GM12878 (cell line): ENCODE data around the gene MACROD2. TPM values are rescaled to one million over a fixed set of nuclear protein-coding genes. Genes with fewer than 3 reads are reported as not detected.

Experiments
- ATAC-seq: fragments of 200-7000 bp; cut with Tn5 transposase; 3 replicates; pipeline ENCODE4 v1.9.1; 2020; ENCODE audit warnings: mild to moderate bottlenecking, moderate library complexity
- BruUV-seq: library from RNA; stranded (reverse); fragments of 400-500 nt; replicated peaks from 2 replicates; lab custom pipeline; 2021; lab: Mats Ljungman, UMichigan
- CTCF ChIA-PET: fragments of 300-600 bp; sonication (Branson Sonifier 250); formaldehyde crosslinking; extraction: SDS; loops from one replicate; lab custom pipeline; 2021; ENCODE audit warnings: inconsistent platforms; lab: Yijun Ruan, JAX
- POLR2A ChIA-PET: fragments of 350-600 bp; formaldehyde crosslinking; extraction: SDS; loops from one replicate; lab custom pipeline; 2021; ENCODE audit warnings: inconsistent platforms; lab: Charles Lee
- RAD21 ChIA-PET: fragments of 300-600 bp; sonication (Branson Sonifier 250); formaldehyde crosslinking; loops from one replicate; lab custom pipeline; 2023; ENCODE audit warnings: antibody characterized with exemption; ENCODE audit not compliant: unreplicated experiment; lab: Charles Lee
- SMC1A ChIA-PET: fragments of 300-600 bp; sonication (Branson Sonifier 250); formaldehyde crosslinking; loops from one replicate; lab custom pipeline; 2023; ENCODE audit not compliant: unreplicated experiment, uncharacterized antibody; lab: Charles Lee
- DNase-seq: peaks from one replicate; pipeline ENCODE4 v3.0.0-alpha.2; 2011; ENCODE audit warnings: low read depth, low spot score
- FAIRE-seq: peaks from 3 replicates; lab custom pipeline; 2011; peaks lifted over from hg19 to GRCh38; lab: Jason Lieb, UNC
- H2AFZ ChIP-seq: 2 replicates; pipeline ENCODE4 v1.6.0; 2011; ENCODE audit warnings: low read depth, low read length, control low read depth; ENCODE audit not compliant: control insufficient read depth
- H3K27ac ChIP-seq: 2 replicates; pipeline ENCODE4 v1.5.1; 2011; ENCODE audit warnings: control low read depth; ENCODE audit not compliant: control insufficient read depth, insufficient read depth
- H3K27me3 ChIP-seq, 2 experiments: replicated peaks in 1 of 2; 2 replicates each; pipeline versions ENCODE4 v1.6.0 to v1.6.1; 2011; ENCODE audit warnings: low read length in 1 of 2; ENCODE audit not compliant: control insufficient read depth in 2 of 2, insufficient read depth in 2 of 2
- H3K36me3 ChIP-seq, 2 experiments: 2 replicates each; pipeline ENCODE4 v1.5.1; 2011; ENCODE audit warnings: low read length in 1 of 2; ENCODE audit not compliant: control insufficient read depth in 2 of 2, insufficient read depth in 2 of 2
- H3K4me1 ChIP-seq: 2 replicates; pipeline ENCODE4 v1.6.1; 2011; ENCODE audit warnings: mild to moderate bottlenecking, low read length, moderate library complexity, mixed read lengths; ENCODE audit not compliant: control insufficient read depth, insufficient read depth
- H3K4me2 ChIP-seq: 2 replicates; pipeline ENCODE4 v1.6.0; 2011; ENCODE audit warnings: control low read depth; ENCODE audit not compliant: control insufficient read depth, insufficient read depth
- H3K4me3 ChIP-seq: fragments of 200-600 bp; sonication (generic); 2 replicates; pipeline ENCODE4 v1.5.1; 2016
- H3K79me2 ChIP-seq: 2 replicates; pipeline ENCODE4 v1.6.0; 2011; ENCODE audit warnings: low read length; ENCODE audit not compliant: control insufficient read depth, insufficient read depth
- H3K9ac ChIP-seq: 2 replicates; pipeline ENCODE4 v1.8.0; 2011; ENCODE audit warnings: low read length, control low read depth, mixed read lengths; ENCODE audit not compliant: control insufficient read depth, insufficient read depth
- H3K9me3 ChIP-seq: replicated peaks from 3 replicates; pipeline ENCODE4 v1.5.1; 2011; ENCODE audit warnings: mild to moderate bottlenecking, low read length; ENCODE audit not compliant: control insufficient read depth, insufficient read depth
- H4K20me1 ChIP-seq: 2 replicates; pipeline ENCODE4 v1.6.0; 2011; ENCODE audit not compliant: control insufficient read depth, insufficient read depth
- CHD2 ChIP-seq: IDR thresholded peaks from 2 replicates; pipeline ENCODE4 v1.6.1; 2011; ENCODE audit warnings: low read depth, low read length, improper control_type of control experiment, borderline replicate concordance
- CUX1 ChIP-seq: IDR thresholded peaks from 2 replicates; pipeline ENCODE4 v1.6.1; 2012; ENCODE audit warnings: improper control_type of control experiment, low read depth, low read length; ENCODE audit not compliant: insufficient replicate concordance
- ESRRA ChIP-seq: IDR thresholded peaks from 2 replicates; pipeline ENCODE4 v1.6.1; 2012; ENCODE audit warnings: mild to moderate bottlenecking, low read length, improper control_type of control experiment
- ETV6 ChIP-seq, 2 experiments: fragments of 450-650 bp in 1 of 2; IDR thresholded peaks in 1 of 2; conservative IDR thresholded peaks in 1 of 2; 2 replicates each; pipeline ENCODE4 v1.6.1; 2014; ENCODE audit warnings: antibody characterized with exemption in 1 of 2, borderline replicate concordance in 1 of 2, low read depth in 1 of 2, mild to moderate bottlenecking in 1 of 2, moderate library complexity in 1 of 2
- FOXM1 ChIP-seq: IDR thresholded peaks from 2 replicates; pipeline ENCODE4 v1.6.1; 2012; ENCODE audit warnings: low read depth, mild to moderate bottlenecking, inconsistent platforms, low read length, moderate library complexity
- IRF4 ChIP-seq: IDR thresholded peaks from 2 replicates; pipeline ENCODE4 v1.6.1; 2011; ENCODE audit warnings: low read depth, low read length
- MTA2 ChIP-seq: fragments of 450-650 bp; IDR thresholded peaks from 2 replicates; pipeline ENCODE4 v1.6.1; 2016; ENCODE audit warnings: low read depth, mild to moderate bottlenecking, moderate library complexity
- MXI1 ChIP-seq: fragments of 150-350 bp; IDR thresholded peaks from 2 replicates; pipeline ENCODE4 v1.6.1; 2011; ENCODE audit warnings: low read depth, mild to moderate bottlenecking, inconsistent platforms, low read length, improper control_type of control experiment
- NFIC ChIP-seq: IDR thresholded peaks from 2 replicates; pipeline ENCODE4 v1.6.1; 2012; ENCODE audit warnings: low read depth, mild to moderate bottlenecking, inconsistent platforms, low read length, moderate library complexity
- SREBF2 ChIP-seq: IDR thresholded peaks from 2 replicates; pipeline ENCODE4 v1.6.1; 2012; ENCODE audit warnings: mild to moderate bottlenecking, low read length
- YBX1 ChIP-seq: fragments of 450-650 bp; IDR thresholded peaks from 2 replicates; pipeline ENCODE4 v1.6.1; 2016; ENCODE audit warnings: antibody characterized with exemption
- ZBED1 ChIP-seq: IDR thresholded peaks from 2 replicates; pipeline ENCODE4 v1.6.1; 2016; ENCODE audit warnings: borderline replicate concordance
- ZBTB11 ChIP-seq: fragments of 450-650 bp; formaldehyde crosslinking; IDR thresholded peaks from 2 replicates; pipeline ENCODE4 v1.5.0; 2022; ENCODE audit warnings: mild to moderate bottlenecking, missing genetic modification characterization
- ZBTB4 ChIP-seq: fragments of 450-650 bp; formaldehyde crosslinking; IDR thresholded peaks from 2 replicates; pipeline ENCODE4 v1.4.0; 2022; ENCODE audit warnings: mild to moderate bottlenecking, moderate library complexity
- WGBS: methylation state at CpG from one replicate; pipeline ENCODE4 v1.1.6; 2016; ENCODE audit warnings: low lambda C conversion rate; ENCODE audit not compliant: insufficient replicate concordance, insufficient coverage; ENCODE audit errors: missing lambda C conversion rate; 5-methylcytosine and 5-hydroxymethylcytosine counted together
- in situ Hi-C: fragments of 300-500 bp; cut with MboI; formaldehyde crosslinking; loops from 9 replicates; pipeline ENCODE4 v1.14.3; 2018; ENCODE audit warnings: mixed read lengths
- intact Hi-C: fragments of 100-400 bp; cut with micrococcal nuclease; formaldehyde crosslinking; loops from one replicate; pipeline ENCODE4 v1.14.2; 2022; ENCODE audit not compliant: unreplicated experiment
- polyA plus RNA-seq, 11 experiments: library from polyadenylated mRNA; depleted of rRNA in 4 of 11; unstranded in 6 of 11; stranded (reverse) in 5 of 11; fragments of >200 nt; fragmentation: Nextera tagmentation in 4 of 11; fragmentation: Illumina TruSeq in 1 of 11; extraction: Ambion mirVana in 4 of 11; extraction: Trizol in 1 of 11; gene quantifications; 1 replicate in 1 of 11; 2 replicates in 10 of 11; pipeline versions ENCODE4 v1.2.1 to v1.2.3, GENCODE V29; 2011 to 2016; ENCODE audit warnings: inconsistent platforms in 2 of 11, missing spikeins in 2 of 11, low read depth in 1 of 11
- total RNA-seq, 4 experiments: library from RNA; depleted of rRNA in 3 of 4; stranded (reverse); fragments of >200 nt in 3 of 4; fragmentation: Illumina TruSeq in 1 of 4; extraction: Trizol in 1 of 4; gene quantifications; 2 replicates each; pipeline versions ENCODE4 v1.2.1 to v1.2.3, GENCODE V29; 2013 to 2021

MACROD2 gene
- total and polyA plus RNA-seq, 10 of the 15 experiments (the other 5 are each of a cell fraction or from before 2014, with no cell fraction given): 1.1 to 21.5 (median 2.2) TPM

- Histone ChIP-seq H3K27me3 (no peaks in the 10 kb centered on the region; a peak in 1 of 4 replicates), H3K4me3 (no peak overlapping the region), H4K20me1 (no peaks in the 10 kb centered on the region), H2AFZ (no peak overlapping the region), H3K27ac (no peak overlapping the region), H3K4me2 (no peak overlapping the region), H3K79me2 (no peaks in the 10 kb centered on the region), H3K36me3 (no peaks in the 10 kb centered on the region), H3K9me3 (no peaks in the 10 kb centered on the region), H3K9ac (no peak overlapping the region), H3K4me1 (no peaks in the 10 kb centered on the region)
- WGBS: 0% methylated on average over 1 of the region's 1 CpG
- ChIA-PET SMC1A (no interaction called here), RAD21 (no interaction called here), CTCF (no interaction called here), POLR2A (no interaction called here)
- FAIRE-seq: no peak
- BruUV-seq: no TSS peak
- intact Hi-C loops: no loop called here
- in situ Hi-C loops: no loop called here
- no peak for DNase-seq
- ATAC-seq: no peak
- TF ChIP-seq ETV6 (conservative IDR thresholded peaks at IDR 0.05 in 1 of 2, IDR thresholded peaks at IDR 0.05 in 1 of 2; ENCODE audit: borderline replicate concordance in 1 of 2, low read depth in 1 of 2): no peak
- no peak for TF ChIP-seq FOXM1
- TF ChIP-seq YBX1: no peak
- TF ChIP-seq SREBF2: no peak
- TF ChIP-seq CUX1: no peak
- TF ChIP-seq NFIC: no peak
- TF ChIP-seq MXI1: no peak
- no peak for TF ChIP-seq ZBED1
- no peak for TF ChIP-seq MTA2
- TF ChIP-seq ZBTB11 (CRISPR knock-in tag): no peak
- no peak for TF ChIP-seq ESRRA
- TF ChIP-seq CHD2: no peak
- TF ChIP-seq ZBTB4: no peak
- TF ChIP-seq IRF4: no peak
Measured at GRCh38 chr20:14494355-14494754, 499.0 kb downstream of the MACROD2 start.
